ENCODE results near the gene ABHD2. TPM values are rescaled to one million over a fixed set of nuclear protein-coding genes. Genes with fewer than 3 reads are reported as not detected.
A peak's percentile ranks its signal among the peaks of the same experiment; 100 is the strongest.
"Not testable (repeated sequence)": the region's sequence is repeated elsewhere in the genome, so short reads cannot be mapped to it uniquely, and the experiment has no call there.

Gene ABHD2
- total and polyA plus RNA-seq, 4 donors = 9.1 to 221 (median 82.5) TPM

GRCh38 chr15:89141159-89141558, 52.9 kb downstream of the ABHD2 start:
- H3K4me3 ChIP-seq (ENCODE audit: low read length in 2 of 2); intact Hi-C loops (cut with DNase I); ATAC-seq (ENCODE audit: low FRiP score); DNase-seq; H3K4me1 ChIP-seq (ENCODE audit: control insufficient read depth in 1 of 2, insufficient read depth in 2 of 2, low read length in 2 of 2); H3K36me3 ChIP-seq (ENCODE audit: control insufficient read depth in 1 of 2, insufficient read depth in 2 of 2, low read length in 1 of 2); H3K9me3 ChIP-seq (ENCODE audit: control insufficient read depth, low read length); H3K27me3 ChIP-seq (ENCODE audit: control insufficient read depth in 1 of 2, insufficient read depth in 2 of 2, low read length in 1 of 2): not testable (repeated sequence)
- WGBS, 2 donors = 97 to 98% methylated on average over 10 of the region's 10 CpGs
- H3K27ac ChIP-seq (ENCODE audit: low read depth in 1 of 2, low read length in 2 of 2) = peak overlapping the region; percentile 22 to 38

GRCh38 chr15:89141885-89142284, 53.6 kb downstream of the ABHD2 start:
- Histone ChIP-seq H3K27me3 (ENCODE audit: control insufficient read depth in 1 of 2, insufficient read depth in 2 of 2, low read length in 1 of 2) (no peaks in the 10 kb centered on the region), H3K9me3 (ENCODE audit: control insufficient read depth, low read length) (no peaks in the 10 kb centered on the region), H3K36me3 (ENCODE audit: control insufficient read depth in 1 of 2, insufficient read depth in 2 of 2, low read length in 1 of 2) (peaks cover 0 to 3% of the 10 kb centered on the region in 2 donors), H3K4me3 (ENCODE audit: low read length in 2 of 2) (no peak overlapping the region), H3K27ac (ENCODE audit: low read depth in 1 of 2, low read length in 2 of 2) (peak overlapping the region in 1 of 2 donors; percentile 64), H3K4me1 (ENCODE audit: control insufficient read depth in 1 of 2, insufficient read depth in 2 of 2, low read length in 2 of 2) (peaks cover 3 to 5% of the 10 kb centered on the region in 2 donors)
- DNase-seq (no peak), ATAC-seq (ENCODE audit: low FRiP score) (no peak)
- intact Hi-C loops (cut with DNase I) = loop anchor here in 1 of 2 donors (1.0 kb wide), 1 partner anchor 12 kb away; no protein-coding TSS in a partner anchor
- 75 to 77% methylated on average over 2 of the region's 2 CpGs for WGBS, 2 donors

- WGBS, 2 donors = 65 to 66% methylated on average over 5 of the region's 5 CpGs
- intact Hi-C loops (cut with DNase I) = loop anchor here in 1 of 2 donors (1.0 kb wide), 1 partner anchor 12 kb away; no protein-coding TSS in a partner anchor
- peaks cover 3% of the 10 kb centered on the region in 2 donors for H3K4me1 ChIP-seq (ENCODE audit: control insufficient read depth in 1 of 2, insufficient read depth in 2 of 2, low read length in 2 of 2)
- H3K36me3 ChIP-seq (ENCODE audit: control insufficient read depth in 1 of 2, insufficient read depth in 2 of 2, low read length in 1 of 2) = peaks cover 0 to 3% of the 10 kb centered on the region in 2 donors
- no peaks in the 10 kb centered on the region for H3K9me3 ChIP-seq (ENCODE audit: control insufficient read depth, low read length)
- no peaks in the 10 kb centered on the region for H3K27me3 ChIP-seq (ENCODE audit: control insufficient read depth in 1 of 2, insufficient read depth in 2 of 2, low read length in 1 of 2)
- no peak overlapping the region for H3K4me3 ChIP-seq (ENCODE audit: low read length in 2 of 2)
- DNase-seq = no peak
- ATAC-seq (ENCODE audit: low FRiP score) = no peak
- peak overlapping the region in 1 of 2 donors; percentile 52 for H3K27ac ChIP-seq (ENCODE audit: low read depth in 1 of 2, low read length in 2 of 2)
These were observed 54.2 kb downstream of the ABHD2 start for GRCh38 chr15:89142423-89142822.

- Histone ChIP-seq H3K27ac (ENCODE audit: low read depth in 1 of 2, low read length in 2 of 2) (no peak overlapping the region), H3K27me3 (ENCODE audit: control insufficient read depth in 1 of 2, insufficient read depth in 2 of 2, low read length in 1 of 2) (no peaks in the 10 kb centered on the region), H3K4me1 (ENCODE audit: control insufficient read depth in 1 of 2, insufficient read depth in 2 of 2, low read length in 2 of 2) (peaks cover 3 to 5% of the 10 kb centered on the region in 2 donors), H3K36me3 (ENCODE audit: control insufficient read depth in 1 of 2, insufficient read depth in 2 of 2, low read length in 1 of 2) (peaks cover 0 to 3% of the 10 kb centered on the region in 2 donors), H3K9me3 (ENCODE audit: control insufficient read depth, low read length) (no peaks in the 10 kb centered on the region), H3K4me3 (ENCODE audit: low read length in 2 of 2) (no peak overlapping the region)
- intact Hi-C loops (cut with DNase I) = no loop called here
- no peak for DNase-seq
- 57 to 60% methylated on average over 6 of the region's 6 CpGs for WGBS, 2 donors
- ATAC-seq (ENCODE audit: low FRiP score) = peak; percentile 39
These were observed 55.4 kb downstream of the ABHD2 start for GRCh38 chr15:89143503-89144162.

- Histone ChIP-seq H3K4me3 (ENCODE audit: low read length in 2 of 2) (no peak overlapping the region), H3K36me3 (ENCODE audit: control insufficient read depth in 1 of 2, insufficient read depth in 2 of 2, low read length in 1 of 2) (peaks cover 2 to 3% of the 10 kb centered on the region in 2 donors), H3K4me1 (ENCODE audit: control insufficient read depth in 1 of 2, insufficient read depth in 2 of 2, low read length in 2 of 2) (peaks cover 1 to 3% of the 10 kb centered on the region in 2 donors), H3K27me3 (ENCODE audit: control insufficient read depth in 1 of 2, insufficient read depth in 2 of 2, low read length in 1 of 2) (no peaks in the 10 kb centered on the region), H3K27ac (ENCODE audit: low read depth in 1 of 2, low read length in 2 of 2) (no peak overlapping the region), H3K9me3 (ENCODE audit: control insufficient read depth, low read length) (no peaks in the 10 kb centered on the region)
- WGBS, 2 donors = 83 to 91% methylated on average over 3 of the region's 3 CpGs
- ATAC-seq (ENCODE audit: low FRiP score) (no peak), DNase-seq (no peak)
- intact Hi-C loops (cut with DNase I) = no loop called here
These were observed 56.2 kb downstream of the ABHD2 start for GRCh38 chr15:89144491-89144890.

- 83 to 90% methylated on average over 5 of the region's 5 CpGs for WGBS, 2 donors
- Histone ChIP-seq H3K27me3 (ENCODE audit: control insufficient read depth in 1 of 2, insufficient read depth in 2 of 2, low read length in 1 of 2) (no peaks in the 10 kb centered on the region), H3K4me3 (ENCODE audit: low read length in 2 of 2) (no peak overlapping the region), H3K27ac (ENCODE audit: low read depth in 1 of 2, low read length in 2 of 2) (no peak overlapping the region), H3K36me3 (ENCODE audit: control insufficient read depth in 1 of 2, insufficient read depth in 2 of 2, low read length in 1 of 2) (peaks cover 3 to 5% of the 10 kb centered on the region in 2 donors), H3K4me1 (ENCODE audit: control insufficient read depth in 1 of 2, insufficient read depth in 2 of 2, low read length in 2 of 2) (peaks cover 0 to 1% of the 10 kb centered on the region in 2 donors), H3K9me3 (ENCODE audit: control insufficient read depth, low read length) (no peaks in the 10 kb centered on the region)
- DNase-seq (no peak), ATAC-seq (ENCODE audit: low FRiP score) (no peak)
- intact Hi-C loops (cut with DNase I) = no loop called here
These were observed 58.1 kb downstream of the ABHD2 start for GRCh38 chr15:89146366-89146765.

GRCh38 chr15:89148126-89148525, 59.9 kb downstream of the ABHD2 start:
- Histone ChIP-seq H3K4me1 (ENCODE audit: control insufficient read depth in 1 of 2, insufficient read depth in 2 of 2, low read length in 2 of 2) (peaks cover 0 to 1% of the 10 kb centered on the region in 2 donors), H3K27ac (ENCODE audit: low read depth in 1 of 2, low read length in 2 of 2) (no peak overlapping the region), H3K9me3 (ENCODE audit: control insufficient read depth, low read length) (no peaks in the 10 kb centered on the region), H3K4me3 (ENCODE audit: low read length in 2 of 2) (no peak overlapping the region), H3K36me3 (ENCODE audit: control insufficient read depth in 1 of 2, insufficient read depth in 2 of 2, low read length in 1 of 2) (peaks cover 3 to 10% of the 10 kb centered on the region in 2 donors), H3K27me3 (ENCODE audit: control insufficient read depth in 1 of 2, insufficient read depth in 2 of 2, low read length in 1 of 2) (no peaks in the 10 kb centered on the region)
- 74 to 97% methylated on average over 2 of the region's 2 CpGs for WGBS, 2 donors
- intact Hi-C loops (cut with DNase I) = no loop called here
- DNase-seq (no peak), ATAC-seq (ENCODE audit: low FRiP score) (no peak)

GRCh38 chr15:89149501-89150101, 61.3 kb downstream of the ABHD2 start:
- no peak overlapping the region for H3K27ac ChIP-seq (ENCODE audit: low read depth in 1 of 2, low read length in 2 of 2)
- DNase-seq = no peak
- WGBS, 2 donors = 77 to 83% methylated on average over 7 of the region's 7 CpGs
- no peaks in the 10 kb centered on the region for H3K27me3 ChIP-seq (ENCODE audit: control insufficient read depth in 1 of 2, insufficient read depth in 2 of 2, low read length in 1 of 2)
- H3K4me3 ChIP-seq (ENCODE audit: low read length in 2 of 2) = no peak overlapping the region
- H3K4me1 ChIP-seq (ENCODE audit: control insufficient read depth in 1 of 2, insufficient read depth in 2 of 2, low read length in 2 of 2) = peaks cover 0 to 1% of the 10 kb centered on the region in 2 donors
- peaks cover 3 to 10% of the 10 kb centered on the region in 2 donors for H3K36me3 ChIP-seq (ENCODE audit: control insufficient read depth in 1 of 2, insufficient read depth in 2 of 2, low read length in 1 of 2)
- intact Hi-C loops (cut with DNase I) = no loop called here
- ATAC-seq (ENCODE audit: low FRiP score) = no peak
- no peaks in the 10 kb centered on the region for H3K9me3 ChIP-seq (ENCODE audit: control insufficient read depth, low read length)

GRCh38 chr15:89150287-89150686, 62.0 kb downstream of the ABHD2 start:
- Histone ChIP-seq H3K27me3 (ENCODE audit: control insufficient read depth in 1 of 2, insufficient read depth in 2 of 2, low read length in 1 of 2) (no peaks in the 10 kb centered on the region), H3K4me3 (ENCODE audit: low read length in 2 of 2) (no peak overlapping the region), H3K36me3 (ENCODE audit: control insufficient read depth in 1 of 2, insufficient read depth in 2 of 2, low read length in 1 of 2) (peaks cover 3 to 10% of the 10 kb centered on the region in 2 donors), H3K4me1 (ENCODE audit: control insufficient read depth in 1 of 2, insufficient read depth in 2 of 2, low read length in 2 of 2) (peaks cover 0 to 1% of the 10 kb centered on the region in 2 donors), H3K27ac (ENCODE audit: low read depth in 1 of 2, low read length in 2 of 2) (no peak overlapping the region), H3K9me3 (ENCODE audit: control insufficient read depth, low read length) (no peaks in the 10 kb centered on the region)
- WGBS, 2 donors = 94 to 95% methylated on average over 3 of the region's 3 CpGs
- DNase-seq = no peak
- no peak for ATAC-seq (ENCODE audit: low FRiP score)
- intact Hi-C loops (cut with DNase I) = no loop called here

Measured in aorta (tissue), 5 donors.